ENCODE measurements around the gene OSM.
A peak's percentile ranks its signal among the peaks of the same experiment; 100 is the strongest.

Gene OSM

DNA sequence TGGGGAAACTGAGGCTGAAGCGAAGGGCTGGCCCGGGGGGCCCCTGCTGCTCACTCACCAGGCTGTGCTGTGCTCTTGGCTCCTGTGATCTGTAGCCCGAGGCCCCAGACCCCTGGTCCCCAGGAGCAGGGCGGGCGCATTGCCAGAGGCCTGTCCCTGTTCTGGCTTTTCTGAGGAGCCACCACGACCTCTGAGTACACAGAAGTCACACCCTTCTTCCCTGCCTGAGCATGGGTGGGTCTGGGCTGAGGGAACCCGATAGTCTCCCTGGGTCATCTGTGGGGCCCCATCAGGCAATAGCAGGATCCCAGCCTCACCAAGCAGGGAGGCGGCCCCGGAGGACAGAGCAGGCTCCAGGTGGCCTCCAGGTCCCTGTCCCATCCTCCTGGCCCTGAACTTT is 17.5 kb upstream of the OSM start:
- no peak for FAIRE-seq

DNA sequence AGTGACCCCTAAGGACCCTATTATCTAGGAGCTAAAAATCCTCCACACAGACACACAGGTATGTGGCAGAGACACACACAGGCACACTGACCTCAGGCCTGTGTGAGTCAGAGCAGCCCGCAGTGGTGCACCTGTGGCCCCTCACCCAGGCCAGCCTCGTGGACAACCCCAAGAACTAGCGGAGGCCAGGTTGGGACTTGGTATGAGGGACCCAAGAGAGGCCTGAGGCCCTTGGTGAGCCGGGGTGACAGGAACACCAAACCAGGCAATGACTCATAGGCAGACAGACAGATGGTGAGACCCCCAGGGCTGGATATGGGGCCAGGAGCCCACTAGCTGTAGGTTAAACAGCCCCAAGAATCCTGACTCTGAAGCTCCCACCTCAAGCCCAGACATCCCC is 16.7 kb upstream of the OSM start:
- no peak for FAIRE-seq

DNA sequence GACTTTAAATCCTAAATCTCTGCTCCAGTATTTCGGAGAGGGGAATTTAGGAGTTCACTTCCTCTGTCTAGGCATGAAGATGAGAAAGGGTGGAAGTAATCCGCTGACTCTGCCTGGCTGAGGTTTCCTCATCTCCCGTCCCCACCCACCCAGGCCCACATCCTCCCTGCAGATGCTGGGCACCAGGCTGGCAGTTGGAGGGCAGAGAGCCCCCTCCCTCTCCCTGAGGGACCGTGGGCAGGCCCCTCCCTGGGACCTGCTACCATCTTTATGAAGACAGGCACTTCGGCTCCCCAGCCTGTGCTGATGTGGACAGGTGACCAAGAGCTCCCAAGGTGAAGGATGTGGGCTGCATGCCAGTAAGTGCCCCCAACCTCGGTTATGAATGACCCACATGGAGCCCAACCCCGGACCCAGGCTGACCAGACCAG is 16.0 kb upstream of the OSM start:
- no peak for FAIRE-seq

DNA sequence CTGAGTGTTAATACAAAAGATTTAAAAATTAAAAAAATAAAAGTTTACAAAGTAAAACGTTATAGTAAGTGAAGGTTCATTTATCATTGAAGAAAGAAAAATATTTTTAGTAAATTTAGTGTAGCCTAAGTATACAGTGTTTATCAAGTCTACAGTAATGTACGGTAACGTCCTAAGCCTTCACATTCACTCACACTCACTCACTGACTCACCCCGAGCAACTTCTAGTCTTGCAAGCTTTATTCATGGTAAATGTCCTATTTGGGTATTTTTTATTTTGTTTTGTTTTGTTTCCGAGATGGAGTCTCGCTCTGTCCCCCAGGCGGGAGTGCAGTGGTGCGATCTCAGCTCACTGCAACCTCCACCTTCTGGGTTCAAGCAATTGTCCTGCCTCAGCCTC is 13.9 kb upstream of the OSM start:
- FAIRE-seq, result peak; percentile 91

DNA sequence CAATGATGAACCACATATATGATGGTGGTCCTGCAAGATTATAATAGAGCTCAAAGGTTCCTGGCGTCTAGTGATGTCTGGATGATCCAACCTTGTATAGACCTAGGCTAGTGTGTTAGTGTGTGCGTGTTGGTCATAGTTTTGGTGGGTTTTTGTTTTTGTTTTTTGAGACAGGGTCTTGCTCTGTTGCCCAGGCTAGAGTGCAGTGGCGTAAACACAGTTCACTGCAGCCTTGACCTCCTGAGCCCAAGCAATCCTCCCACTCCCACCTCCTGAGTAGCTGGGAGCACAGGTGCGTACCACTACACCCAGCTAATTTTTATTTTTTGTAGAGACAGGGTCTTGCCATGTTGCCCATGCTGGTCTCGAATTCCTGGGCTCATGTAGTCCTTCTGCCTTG is 13.3 kb upstream of the OSM start:
- no peak for FAIRE-seq

DNA sequence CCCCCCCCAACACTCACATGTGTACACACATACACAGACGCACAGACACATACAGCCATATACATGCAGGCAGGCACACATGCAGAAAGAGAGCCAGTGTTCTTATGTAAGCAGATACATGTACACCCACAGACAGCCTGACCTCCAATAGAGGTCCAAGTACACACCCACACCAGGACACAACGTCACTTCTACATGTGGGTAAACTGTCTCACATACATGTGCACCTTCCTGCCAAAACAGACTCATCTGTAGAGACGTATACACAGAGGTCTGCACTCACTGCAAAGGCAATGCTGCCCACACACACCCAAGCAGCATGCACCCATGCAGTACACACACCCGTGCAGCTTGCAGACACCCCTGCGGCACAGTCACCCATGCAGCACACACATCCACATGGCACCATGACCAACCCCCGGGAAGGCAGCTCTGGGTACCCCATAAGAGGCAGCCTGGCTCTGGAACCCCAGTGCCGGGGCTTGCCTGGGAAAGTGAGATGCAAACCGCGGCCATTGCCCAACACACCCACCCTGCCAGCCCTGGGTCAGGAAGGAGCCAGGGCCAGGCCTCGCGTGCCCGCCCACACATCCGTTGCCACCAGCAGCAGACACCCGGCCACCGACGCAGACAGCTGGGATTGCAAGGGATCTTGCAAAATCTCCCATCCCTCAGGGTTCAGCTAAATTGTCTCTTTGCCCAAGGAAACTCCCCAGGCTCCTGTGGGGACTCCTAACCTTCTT is 12.6 kb upstream of the OSM start:
- FAIRE-seq, result no peak

DNA sequence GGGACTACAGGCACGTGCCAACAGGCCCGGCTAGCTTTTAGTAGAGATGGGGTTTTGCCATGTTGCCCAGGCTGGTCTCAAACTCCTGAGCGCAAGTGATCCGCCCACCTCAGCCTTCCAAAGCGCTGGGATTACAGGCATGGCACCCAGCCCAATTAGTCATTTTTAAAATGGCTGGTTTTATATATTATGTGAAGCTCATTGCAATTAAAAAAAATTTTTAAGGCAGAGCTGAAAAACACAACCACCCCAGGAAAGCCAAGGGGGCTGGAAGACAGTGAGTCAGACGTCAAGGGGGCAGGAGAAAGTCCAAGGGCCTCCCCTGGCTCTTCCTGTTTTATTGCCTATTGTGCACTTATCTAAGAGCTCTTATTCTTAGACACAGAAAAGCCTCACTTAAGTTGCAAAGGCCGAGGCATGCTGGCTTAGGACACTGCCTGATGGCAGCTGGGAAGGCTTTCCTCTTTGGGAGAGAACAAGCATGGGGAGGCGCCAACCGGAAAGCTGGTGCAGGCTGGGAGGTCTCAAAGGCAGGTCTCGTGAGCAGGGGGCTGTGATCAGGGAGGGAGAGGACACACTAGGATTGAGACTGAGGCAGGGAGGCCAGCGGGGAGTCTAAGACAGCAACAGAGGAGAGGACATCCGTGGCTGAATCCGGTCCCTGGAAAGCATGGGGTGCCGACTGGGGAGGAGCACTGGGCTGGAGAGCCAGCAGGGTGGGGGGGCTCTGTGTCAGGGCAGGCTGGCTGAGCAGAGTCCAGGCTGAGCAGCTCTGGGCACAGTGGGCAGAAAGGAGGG is 11.1 kb upstream of the OSM start:
- FAIRE-seq, result no peak

DNA sequence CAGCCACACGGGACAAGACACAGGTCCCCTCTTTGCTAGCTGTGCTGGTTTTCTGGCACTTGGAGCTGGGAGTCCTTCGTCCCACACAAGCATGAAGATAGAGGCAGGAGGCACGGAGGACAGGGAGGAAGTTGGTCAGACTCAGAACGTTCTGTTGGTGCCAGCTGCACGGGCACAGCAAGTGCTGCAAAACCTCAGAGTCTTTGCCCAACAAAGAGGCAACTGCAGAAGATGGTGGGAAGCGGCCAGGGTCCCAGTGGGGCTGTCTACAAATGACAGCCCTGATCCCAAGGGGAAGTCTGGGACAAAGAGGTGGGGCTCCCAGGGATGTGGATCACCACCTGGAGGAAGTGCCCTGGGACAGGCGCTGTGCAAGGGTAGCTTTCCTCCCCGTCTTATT is 9.4 kb upstream of the OSM start:
- FAIRE-seq, result no peak

DNA sequence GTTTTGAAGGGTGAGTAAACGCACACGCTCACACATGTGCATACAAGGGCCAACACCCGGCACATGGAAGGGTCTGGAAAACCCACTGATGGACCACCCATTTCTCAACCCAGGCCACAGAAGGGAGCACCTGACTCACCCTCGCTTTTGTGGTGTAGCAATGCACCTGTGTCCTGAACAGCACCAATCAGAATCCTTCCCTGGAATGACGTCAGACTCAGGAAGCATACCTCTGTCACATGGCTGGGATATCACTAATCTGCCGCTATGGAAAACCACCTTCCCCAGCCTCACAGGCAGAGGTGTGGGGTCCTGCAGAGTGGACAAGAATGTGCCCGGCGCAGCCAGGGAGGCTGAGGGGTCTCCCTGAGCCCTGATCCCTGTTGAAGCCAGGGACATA is 9.0 kb upstream of the OSM start:
- FAIRE-seq, result no peak

DNA sequence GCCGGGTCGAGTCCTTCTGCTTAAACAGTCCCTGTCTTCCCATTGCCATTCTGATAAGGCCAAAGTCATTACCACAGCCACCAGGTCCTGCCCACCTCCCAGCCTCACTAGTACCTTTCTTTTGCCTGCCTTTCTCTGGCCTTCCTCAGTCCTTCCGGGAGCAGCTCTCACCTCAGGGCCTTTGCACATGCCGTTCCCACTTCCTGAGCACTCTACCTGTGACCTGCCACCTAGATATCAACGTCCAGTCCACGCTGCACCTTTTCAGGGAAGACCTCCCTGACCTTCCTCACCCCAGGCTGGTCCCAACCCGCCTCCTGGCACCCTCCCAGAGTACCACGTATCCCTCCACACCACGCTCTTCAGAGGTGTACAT is 7.8 kb upstream of the OSM start:
- no peak for FAIRE-seq

DNA sequence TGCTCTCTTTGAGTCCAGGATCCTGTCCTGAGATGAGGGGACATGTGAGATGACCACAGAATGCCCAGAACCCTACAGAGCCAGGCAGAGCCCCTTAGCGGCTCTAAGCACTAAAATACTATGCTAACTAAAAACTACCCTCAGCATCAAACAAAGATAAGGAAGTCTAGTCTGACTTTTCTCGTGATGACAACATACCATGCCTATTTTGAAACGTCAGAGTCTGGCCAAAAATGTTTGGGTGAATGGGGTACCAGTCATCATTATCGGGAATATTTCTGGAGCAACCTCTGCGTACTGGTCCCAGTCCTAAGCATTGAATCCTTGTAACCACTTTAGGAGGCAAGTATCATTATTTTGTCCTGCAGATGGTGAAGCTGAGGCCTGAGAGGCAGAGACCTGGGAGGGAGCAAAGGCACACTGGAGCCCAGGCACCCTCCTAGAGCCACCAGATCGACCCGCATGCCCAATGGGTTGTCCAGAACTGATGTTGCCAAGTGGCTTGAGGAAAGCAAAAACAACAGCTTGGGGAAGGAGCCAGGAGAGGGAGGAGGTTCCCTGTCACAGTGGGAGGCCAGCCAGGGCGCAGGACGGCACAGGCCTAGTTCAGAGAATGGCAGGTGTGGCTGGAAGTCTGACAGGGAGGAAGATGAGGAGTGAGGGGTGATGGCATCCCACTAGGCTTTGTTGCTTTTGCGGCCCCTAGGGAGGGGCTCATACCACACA is 7.2 kb upstream of the OSM start:
- no peak for FAIRE-seq

DNA sequence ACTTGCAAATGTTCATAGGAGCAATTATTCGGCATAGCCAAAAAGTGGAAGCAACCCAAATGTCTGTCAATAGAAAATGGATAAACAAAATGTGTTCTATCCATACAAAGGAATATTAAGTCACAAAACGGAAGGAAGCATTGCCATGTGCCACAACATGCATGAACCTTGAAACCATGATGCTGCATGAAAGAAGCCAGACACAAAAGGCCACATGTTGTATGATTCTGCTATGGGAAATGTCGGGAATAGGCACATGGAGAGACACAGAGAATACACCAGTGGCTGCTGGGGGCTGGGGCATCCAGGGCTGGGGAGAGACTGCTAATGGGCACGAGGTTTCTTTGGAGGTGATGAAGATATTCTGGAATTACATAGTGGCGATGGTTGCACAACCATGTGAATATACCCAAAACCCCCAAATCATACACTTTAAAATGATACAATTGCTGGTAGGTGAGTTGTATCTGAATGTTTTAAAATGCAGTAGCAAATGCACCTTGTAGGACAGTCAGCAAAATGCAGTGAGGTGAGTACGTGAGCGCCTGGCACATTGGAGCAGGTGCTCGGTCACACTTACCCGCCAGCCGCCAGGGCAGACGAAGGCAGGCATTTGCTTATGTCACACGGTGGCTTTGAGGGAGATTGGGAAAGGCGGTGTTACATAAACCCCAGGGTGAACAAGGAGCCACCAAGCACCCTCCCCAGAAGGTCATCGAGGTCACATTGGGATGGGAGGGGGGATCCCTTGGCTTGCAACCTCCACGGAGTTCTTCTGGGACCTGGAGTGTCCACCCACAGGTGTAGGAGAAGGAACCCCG is 6.3 kb upstream of the OSM start:
- no peak for FAIRE-seq

DNA sequence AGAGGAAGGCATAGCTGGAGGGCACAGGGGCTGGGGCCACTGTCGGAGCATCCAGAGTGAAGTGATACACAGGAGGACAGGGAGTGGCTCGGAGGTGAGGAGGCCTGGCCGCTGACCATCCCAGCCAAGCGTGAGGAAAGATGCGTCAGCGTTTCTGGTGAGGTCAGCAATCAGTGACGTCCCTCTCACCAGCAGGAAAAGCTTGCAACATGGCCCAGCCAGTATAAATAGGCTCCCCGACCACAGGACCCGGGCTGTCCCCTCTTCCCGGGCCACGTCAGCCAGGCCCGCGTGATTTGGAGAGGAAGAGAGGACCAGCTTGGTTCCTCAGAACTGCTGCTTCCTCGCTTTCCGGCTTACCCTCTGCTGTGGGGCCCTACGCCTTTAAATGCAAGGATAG is 4.2 kb upstream of the OSM start:
- no peak for FAIRE-seq

DNA sequence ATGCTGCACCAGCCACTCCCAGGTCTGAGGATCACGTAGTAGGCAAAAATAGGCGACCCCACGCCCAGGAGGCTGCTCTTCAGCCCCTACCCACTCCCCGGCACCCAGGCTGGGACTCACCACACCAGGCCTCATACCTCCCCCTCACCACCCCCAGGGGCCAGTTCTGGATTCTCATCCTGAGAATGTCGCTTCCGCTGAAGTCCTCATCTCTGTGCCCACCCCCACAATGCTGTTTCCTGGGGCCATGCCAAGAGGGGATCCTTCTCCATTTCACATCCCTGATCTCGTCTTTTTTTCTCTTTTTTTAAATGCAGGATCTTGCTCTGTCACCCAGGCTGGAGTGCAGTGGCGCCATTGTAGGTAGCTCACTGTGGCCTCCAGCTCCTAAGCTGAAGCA is 1.7 kb upstream of the OSM start:
- FAIRE-seq, result no peak

DNA sequence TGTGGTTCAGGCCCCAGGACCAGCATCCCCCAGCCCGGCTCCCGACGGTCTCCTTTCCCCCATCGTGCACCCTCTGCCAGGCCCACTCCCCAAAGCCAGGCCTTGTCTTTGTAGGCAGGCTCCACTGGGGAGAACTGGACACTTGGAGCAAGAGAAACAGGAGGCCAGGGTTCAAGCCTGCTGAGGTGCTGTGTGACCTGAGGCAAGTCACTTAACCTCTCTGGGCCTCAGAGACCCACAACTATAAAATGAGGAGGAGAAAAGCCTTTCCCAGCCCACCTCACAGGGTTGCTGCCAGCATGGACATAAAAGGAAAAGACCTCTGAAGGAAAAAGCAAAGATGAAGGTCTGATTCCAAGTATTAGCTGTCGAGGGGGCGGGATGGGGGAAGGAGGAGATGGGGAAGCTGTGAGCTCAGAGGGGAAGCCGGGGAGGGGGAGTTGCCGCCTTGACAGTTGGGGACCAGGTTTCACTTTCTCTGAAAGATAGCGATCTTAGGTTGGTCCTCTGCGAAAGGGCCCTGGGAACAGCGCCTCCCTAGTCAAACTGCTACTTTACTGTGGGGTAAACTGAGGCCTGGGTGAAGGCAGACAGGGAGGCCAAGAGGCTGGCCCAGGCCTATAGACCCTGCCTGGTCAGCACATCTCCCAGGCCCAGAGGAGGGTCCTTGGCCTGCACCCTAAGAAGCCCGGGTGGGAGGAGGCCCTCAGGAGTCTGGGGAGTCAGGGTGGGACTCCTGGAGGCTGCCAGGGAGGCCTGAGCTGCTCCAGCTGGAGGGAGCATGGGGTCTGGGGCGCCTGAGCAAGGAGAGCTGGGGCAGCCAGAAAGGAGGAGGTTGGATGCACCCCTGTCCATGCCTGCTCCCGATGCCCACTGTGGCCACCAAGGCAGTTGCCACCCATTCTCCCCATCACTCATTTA is 991 bp upstream of the OSM start:
- FAIRE-seq, result no peak

DNA sequence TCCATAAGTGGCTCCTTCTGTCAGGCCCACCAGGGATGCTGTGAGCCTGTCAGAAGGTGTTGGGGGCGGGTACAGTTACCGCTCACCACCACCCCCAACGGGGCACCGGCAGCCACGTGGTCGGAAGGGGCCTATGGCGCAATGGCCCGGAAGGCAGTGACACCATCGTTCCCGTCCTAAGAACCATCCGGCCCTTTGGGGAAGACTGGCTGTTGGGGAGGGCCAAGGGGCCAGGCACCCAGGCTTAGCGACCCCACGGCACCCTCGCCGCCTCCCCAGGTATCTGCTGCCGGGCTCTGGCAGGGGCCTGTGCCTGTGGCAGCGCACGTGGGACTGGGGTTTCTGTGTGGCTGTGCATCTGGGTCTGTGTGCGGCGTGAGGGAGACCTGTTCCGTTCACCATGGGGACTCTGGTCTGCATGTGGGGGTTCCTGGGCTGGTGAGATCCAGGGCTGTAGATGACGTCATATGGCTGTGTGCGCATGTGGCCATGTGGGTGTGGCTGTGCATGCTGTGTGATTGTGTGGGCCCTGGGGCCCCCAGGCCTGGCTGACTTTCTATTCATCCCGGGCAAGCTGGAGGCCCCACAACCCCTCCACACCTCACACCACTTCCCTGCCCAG is 717 bp downstream of the OSM start:
- no peak for FAIRE-seq

DNA sequence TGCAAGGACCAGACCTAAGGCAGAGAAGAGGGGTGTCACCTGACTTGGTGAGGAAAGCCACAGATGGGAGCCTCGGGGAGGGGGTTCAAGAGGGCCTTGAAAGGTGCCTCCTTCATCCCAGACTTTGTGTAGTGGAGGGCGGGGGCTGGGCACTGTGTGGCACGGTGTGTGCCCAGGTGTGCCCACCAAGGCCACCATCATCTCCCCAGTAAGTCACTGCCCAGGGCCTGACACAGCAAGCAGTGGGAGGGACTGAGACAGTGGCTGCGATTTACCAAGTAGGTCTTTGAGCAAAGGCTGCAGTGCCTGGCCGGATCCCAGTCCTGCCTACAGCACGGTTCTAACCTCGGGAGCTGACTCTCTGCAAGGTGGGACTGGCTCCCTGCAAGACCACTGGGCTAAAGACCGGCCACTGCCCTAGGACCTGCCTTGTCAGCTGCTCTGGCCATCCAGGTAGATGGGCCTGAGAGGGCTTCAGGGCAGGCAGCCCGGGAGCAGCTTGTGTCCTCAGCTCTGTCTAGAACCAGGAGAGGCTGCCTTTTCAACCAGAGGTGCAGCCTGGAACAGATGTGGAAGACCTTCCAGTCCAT is 1.4 kb downstream of the OSM start:
- no peak for FAIRE-seq

DNA sequence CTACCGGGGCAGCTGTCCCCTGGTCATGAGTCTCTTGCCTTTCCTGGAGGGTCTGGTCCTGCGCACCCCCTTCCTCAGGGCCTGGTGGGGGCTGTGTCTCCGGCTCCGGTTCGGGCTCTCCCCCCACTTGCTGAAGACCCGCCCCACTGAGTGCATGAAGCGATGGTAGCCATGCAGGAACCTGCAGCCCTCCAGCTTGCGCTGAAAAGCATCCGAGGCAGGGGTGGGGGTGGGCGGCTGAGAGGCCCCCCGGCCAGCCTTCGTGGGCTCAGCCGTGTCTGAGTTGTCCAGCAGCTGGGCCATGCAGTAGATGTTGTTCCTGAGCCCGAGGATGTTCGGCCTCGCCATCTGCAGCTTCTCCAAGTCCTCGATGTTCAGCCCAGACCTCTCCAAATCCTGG is 2.8 kb downstream of the OSM start:
- FAIRE-seq, result no peak

DNA sequence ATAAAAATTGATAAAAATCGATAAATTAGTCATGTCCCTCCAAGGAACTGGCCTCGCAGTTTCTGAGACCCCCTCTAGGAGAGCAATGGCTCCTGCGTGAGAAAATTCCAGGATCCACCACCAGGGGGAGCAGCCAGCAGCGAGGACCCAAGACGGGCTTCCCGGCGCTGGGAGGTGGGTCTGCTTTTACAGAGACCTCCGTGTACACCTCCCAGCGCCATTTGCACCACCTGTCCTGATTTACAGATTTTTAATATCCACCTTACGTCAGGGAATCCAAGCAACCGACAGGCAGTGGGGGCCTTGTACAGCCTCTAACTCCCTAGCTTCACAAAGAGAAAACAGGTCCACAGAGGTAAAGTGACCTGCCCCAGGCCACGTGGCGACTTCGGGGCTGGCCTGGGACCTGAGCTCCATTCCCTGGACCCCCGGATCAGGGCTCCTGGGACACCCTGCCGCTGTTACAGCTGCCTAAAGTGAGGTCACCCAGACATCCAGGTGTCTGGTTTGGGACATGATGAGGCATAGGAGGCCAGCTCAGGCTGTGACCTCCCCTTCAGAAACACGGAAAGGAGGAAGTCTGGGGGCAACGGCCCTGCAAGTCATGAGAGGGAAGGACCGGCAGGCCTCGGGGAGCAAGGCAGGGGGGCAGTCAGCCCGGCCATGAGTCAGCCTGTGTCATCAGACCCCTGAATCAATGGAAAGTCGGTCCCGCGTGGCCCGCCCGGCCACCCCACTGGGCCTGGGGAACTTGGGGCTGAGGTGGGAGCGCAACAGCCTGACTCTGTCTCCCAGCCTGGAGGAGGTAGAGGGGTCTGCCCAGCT is 3.5 kb downstream of the OSM start:
- peak; percentile 66 for FAIRE-seq

DNA sequence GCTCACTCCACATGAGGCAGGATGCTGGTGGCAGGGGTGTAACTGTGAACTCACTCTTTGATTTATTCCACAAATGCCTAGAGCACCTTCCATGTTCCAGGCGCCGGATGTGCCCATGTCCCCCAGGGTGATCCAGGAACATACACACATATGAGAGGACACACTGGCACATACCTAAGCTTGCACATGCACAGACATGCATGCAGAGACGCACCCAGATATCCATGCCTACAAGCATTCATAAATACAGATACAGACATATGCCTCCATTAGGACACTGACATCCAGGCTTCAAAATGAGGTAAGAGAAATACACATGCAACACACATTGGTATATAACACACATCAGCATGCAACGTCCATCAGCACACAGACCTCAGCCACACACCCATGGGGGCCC is 4.5 kb downstream of the OSM start:
- FAIRE-seq, result no peak

Data from G401.6 (cell line).